H1 (cell line): ENCODE measurements around the gene TCEA3. TPM values are rescaled to one million over a fixed set of nuclear protein-coding genes. Genes with fewer than 3 reads are reported as not detected.

Experiments
- CTCF ChIA-PET: fragments of 300-600 bp; sonication (Branson Sonifier 250); formaldehyde crosslinking; loops from one replicate; lab custom pipeline; 2021; ENCODE audit not compliant: partially characterized antibody; lab: Charles Lee
- POLR2A ChIA-PET: fragments of 300-600 bp; sonication (Branson Sonifier 250); formaldehyde crosslinking; loops from one replicate; lab custom pipeline; 2021; ENCODE audit warnings: inconsistent platforms; ENCODE audit not compliant: partially characterized antibody; lab: Charles Lee
- DNase-seq, 2 experiments: peaks; one replicate each; pipeline versions ENCODE4 v3.0.0 to v3.0.0-alpha.2; 2010 to 2022; ENCODE audit warnings: low spot score in 2 of 2, low read depth in 1 of 2, mixed read lengths in 1 of 2
- FAIRE-seq: peaks from 2 replicates; lab custom pipeline; 2011; peaks lifted over from hg19 to GRCh38; lab: Jason Lieb, UNC
- H2AFZ ChIP-seq: 2 replicates; pipeline ENCODE4 v1.8.1; 2012; ENCODE audit warnings: low read length, inconsistent platforms
- H2AK5ac ChIP-seq: 2 replicates; pipeline ENCODE4 v1.6.1; 2013; ENCODE audit warnings: low read depth, low read length
- H2BK120ac ChIP-seq: replicated peaks from 2 replicates; pipeline ENCODE3; 2013; ENCODE audit warnings: low read depth, low read length, inconsistent platforms
- H2BK12ac ChIP-seq: 2 replicates; pipeline ENCODE4 v1.6.1; 2013; ENCODE audit warnings: low read depth, low read length
- H2BK15ac ChIP-seq: 2 replicates; pipeline ENCODE4 v1.6.1; 2013; ENCODE audit warnings: low read length
- H2BK20ac ChIP-seq: 2 replicates; pipeline ENCODE4 v1.6.1; 2013; ENCODE audit warnings: low read length
- H2BK5ac ChIP-seq: 2 replicates; pipeline ENCODE4 v1.6.1; 2013; ENCODE audit warnings: low read depth, low read length
- H3K14ac ChIP-seq: 2 replicates; pipeline ENCODE4 v1.6.1; 2013; ENCODE audit warnings: inconsistent platforms; ENCODE audit not compliant: insufficient read length
- H3K18ac ChIP-seq: 2 replicates; pipeline ENCODE4 v1.6.1; 2013; ENCODE audit warnings: low read length; ENCODE audit errors: extremely low read depth
- H3K23ac ChIP-seq: 2 replicates; pipeline ENCODE4 v1.6.1; 2013; ENCODE audit warnings: inconsistent platforms; ENCODE audit not compliant: insufficient read length
- H3K23me2 ChIP-seq: 2 replicates; pipeline ENCODE4 v1.6.1; 2013; ENCODE audit warnings: low read depth, low read length
- H3K27ac ChIP-seq: 2 replicates; pipeline ENCODE4 v1.6.1; 2011; ENCODE audit warnings: low read depth, low read length, inconsistent platforms
- H3K27me3 ChIP-seq, 4 experiments: replicated peaks in 1 of 4; 1 replicate in 1 of 4; 2 replicates in 3 of 4; pipeline versions ENCODE4 v1.6.1 to v1.8.1; 2011 to 2013; ENCODE audit warnings: low read length in 3 of 4, mild to moderate bottlenecking in 3 of 4, inconsistent platforms in 2 of 4, mixed read lengths in 2 of 4, moderate library complexity in 1 of 4; ENCODE audit not compliant: control insufficient read depth in 3 of 4, insufficient read depth in 3 of 4; ENCODE audit errors: extremely low read depth in 1 of 4
- H3K36me3 ChIP-seq, 4 experiments: 2 replicates each; pipeline versions ENCODE4 v1.6.1 to v1.8.1; 2011 to 2013; ENCODE audit warnings: mild to moderate bottlenecking in 4 of 4, low read length in 3 of 4, moderate library complexity in 2 of 4, control low read depth in 1 of 4, inconsistent platforms in 1 of 4; ENCODE audit not compliant: insufficient read depth in 4 of 4, control insufficient read depth in 2 of 4
- H3K4ac ChIP-seq: replicated peaks from 2 replicates; pipeline ENCODE3; 2013; ENCODE audit warnings: low read length, low read depth, mixed read lengths, inconsistent platforms; ENCODE audit not compliant: insufficient read length
- H3K4me1 ChIP-seq, 4 experiments: replicated peaks in 1 of 4; 1 replicate in 1 of 4; 2 replicates in 3 of 4; pipeline versions ENCODE4 v1.6.1 to v1.8.1; 2011 to 2013; ENCODE audit warnings: low read length in 3 of 4, inconsistent platforms in 2 of 4, mixed read lengths in 1 of 4; ENCODE audit not compliant: insufficient read depth in 4 of 4, control insufficient read depth in 3 of 4
- H3K4me2 ChIP-seq, 2 experiments: 2 replicates each; pipeline versions ENCODE4 v1.6.1 to v1.8.1; 2011 to 2013; ENCODE audit warnings: low read depth in 2 of 2, low read length in 2 of 2, control low read depth in 1 of 2, inconsistent platforms in 1 of 2, mild to moderate bottlenecking in 1 of 2; ENCODE audit not compliant: insufficient read depth in 1 of 2
- H3K4me3 ChIP-seq, 4 experiments: fragments of 200-600, 300-600 bp in 1 of 4; sonication (generic), shearing (Covaris generic), sonication (Bioruptor Twin) in 1 of 4; 2 replicates each; pipeline versions ENCODE4 v1.5.1 to v1.8.1; 2011 to 2016; ENCODE audit warnings: low read length in 4 of 4, low read depth in 3 of 4, control low read depth in 2 of 4, inconsistent platforms in 2 of 4, mild to moderate bottlenecking in 2 of 4, mixed read lengths in 1 of 4, moderate library complexity in 1 of 4; ENCODE audit not compliant: insufficient read depth in 2 of 4; ENCODE audit errors: extremely low read depth in 1 of 4
- H3K56ac ChIP-seq: replicated peaks from 2 replicates; pipeline ENCODE3; 2013; ENCODE audit warnings: low read depth, mild to moderate bottlenecking, mixed read lengths, low read length, inconsistent platforms; ENCODE audit not compliant: insufficient read length
- H3K79me1 ChIP-seq: 2 replicates; pipeline ENCODE4 v1.6.1; 2013; ENCODE audit warnings: low read depth, low read length, control low read depth
- H3K79me2 ChIP-seq, 2 experiments: 2 replicates each; pipeline versions ENCODE4 v1.6.1 to v1.8.1; 2012 to 2013; ENCODE audit warnings: low read length in 2 of 2, mild to moderate bottlenecking in 2 of 2, inconsistent platforms in 1 of 2; ENCODE audit not compliant: insufficient read depth in 2 of 2, control insufficient read depth in 1 of 2
- H3K9ac ChIP-seq, 4 experiments: replicated peaks in 1 of 4; 1 replicate in 1 of 4; 2 replicates in 3 of 4; pipeline versions ENCODE4 v1.6.1 to v1.8.1; 2011 to 2013; ENCODE audit warnings: low read depth in 3 of 4, low read length in 3 of 4, control low read depth in 2 of 4, mild to moderate bottlenecking in 2 of 4, moderate library complexity in 2 of 4, inconsistent platforms in 1 of 4; ENCODE audit errors: extremely low read depth in 1 of 4
- H3K9me3 ChIP-seq, 2 experiments: 2 replicates each; pipeline versions ENCODE4 v1.6.1 to v1.8.1; 2012 to 2013; ENCODE audit warnings: mild to moderate bottlenecking in 2 of 2, moderate library complexity in 2 of 2, control low read depth in 1 of 2, inconsistent platforms in 1 of 2, low read depth in 1 of 2, low read length in 1 of 2, mixed read lengths in 1 of 2; ENCODE audit not compliant: insufficient read depth in 2 of 2
- H4K20me1 ChIP-seq, 2 experiments: replicated peaks in 1 of 2; 2 replicates each; pipeline versions ENCODE3 to v1.8.1; 2011 to 2013; ENCODE audit warnings: inconsistent platforms in 2 of 2, low read length in 2 of 2, mild to moderate bottlenecking in 1 of 2; ENCODE audit not compliant: insufficient read depth in 2 of 2, control insufficient read depth in 1 of 2
- H4K5ac ChIP-seq: 2 replicates; pipeline ENCODE4 v1.6.1; 2013; ENCODE audit warnings: low read length, low read depth, mixed read lengths, inconsistent platforms; ENCODE audit not compliant: insufficient read length
- H4K8ac ChIP-seq: 2 replicates; pipeline ENCODE4 v1.8.0; 2013; ENCODE audit warnings: mild to moderate bottlenecking, moderate library complexity, low read length, inconsistent platforms; ENCODE audit not compliant: insufficient read depth; ENCODE audit errors: extremely low read depth
- H4K91ac ChIP-seq: replicated peaks from 2 replicates; pipeline ENCODE3; 2013; ENCODE audit warnings: low read length, mixed read lengths, inconsistent platforms; ENCODE audit not compliant: insufficient read length
- EZH2 ChIP-seq: fragments of 200-600 bp; sonication (generic); IDR thresholded peaks from 2 replicates; pipeline ENCODE4 v1.7.1; 2012; ENCODE audit warnings: low read depth, mild to moderate bottlenecking, moderate library complexity, low read length, inconsistent platforms; ENCODE audit not compliant: severe bottlenecking
- SIN3A ChIP-seq, 2 experiments: IDR thresholded peaks in 1 of 2; conservative IDR thresholded peaks in 1 of 2; 2 replicates each; pipeline ENCODE4 v1.6.1; 2011 to 2012; ENCODE audit warnings: low read length in 2 of 2, improper control_type of control experiment in 1 of 2, low read depth in 1 of 2, mild to moderate bottlenecking in 1 of 2
- WGBS, 2 experiments: shearing (Covaris generic) in 1 of 2; methylation state at CpG; one replicate each; pipeline versions ENCODE4 v1.1.6 to v1.1.7; 2013 to 2015; ENCODE audit warnings: low lambda C conversion rate in 2 of 2, mixed read lengths in 2 of 2, inconsistent platforms in 1 of 2, low coverage in 1 of 2, missing lambda C conversion rate in 1 of 2; ENCODE audit not compliant: insufficient replicate concordance in 2 of 2, insufficient coverage in 1 of 2, insufficient read length in 1 of 2; ENCODE audit errors: extremely low coverage in 1 of 2, missing lambda C conversion rate in 1 of 2; 5-methylcytosine and 5-hydroxymethylcytosine counted together
- polyA plus RNA-seq, 7 experiments: library from polyadenylated mRNA; depleted of rRNA in 3 of 7; stranded (reverse) in 5 of 7; unstranded in 2 of 7; fragments of >200 nt in 5 of 7; fragments of 200-250 nt in 2 of 7; gene quantifications; 1 replicate in 5 of 7; 2 replicates in 1 of 7; 4 replicates in 1 of 7; pipeline versions ENCODE4 v1.2.1 to v1.2.3, GENCODE V29; 2011 to 2013; ENCODE audit warnings: missing spikeins in 2 of 7, mixed read lengths in 2 of 7
- total RNA-seq: library from RNA; stranded (reverse); fragmentation: NEBNext Ultra II Directional; extraction: Animal tissue kit (Norgen Biotek cat#: 25700); gene quantifications from 2 replicates; pipeline ENCODE4 v1.2.1, GENCODE V29; 2021

Gene TCEA3
- total and polyA plus RNA-seq, 2 of the 8 experiments (the other 6 are each of a cell fraction or from before 2014, with no cell fraction given): 0.08 TPM; not detected in 1

DNA sequence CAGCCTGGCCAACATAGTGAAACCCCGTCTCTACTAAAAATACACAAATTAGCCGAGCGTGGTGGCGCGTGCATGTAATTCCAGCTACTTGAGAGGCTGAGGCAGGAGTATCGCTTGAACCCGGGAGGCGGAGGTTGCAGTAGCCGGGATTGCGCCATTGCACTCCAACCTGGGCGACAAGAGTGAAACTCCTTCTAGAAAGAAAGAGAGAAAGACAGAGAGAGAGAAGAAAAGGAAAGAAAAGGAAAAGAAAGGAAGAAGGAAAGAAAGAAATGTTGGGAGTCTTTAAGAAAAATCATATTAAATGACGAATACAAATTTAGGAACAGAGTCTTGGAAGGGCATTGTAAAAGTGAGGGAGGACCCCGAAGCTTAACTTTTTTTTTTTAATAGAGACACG, 78.6 kb downstream of the TCEA3 start:
- no peak overlapping the region for H3K9ac ChIP-seq
- TF ChIP-seq EZH2 (no peak), SIN3A (conservative IDR thresholded peaks at IDR 0.05 in 1 of 2, IDR thresholded peaks at IDR 0.05 in 1 of 2; ENCODE audit: low read depth in 1 of 2, low read length in 2 of 2) (no peak)
- peaks cover 23 to 29% of the 10 kb centered on the region in 2 experiments for H3K79me2 ChIP-seq
- no peak overlapping the region for H2BK12ac ChIP-seq
- no peak overlapping the region for H4K91ac ChIP-seq
- H3K4me2 ChIP-seq: no peak overlapping the region; a peak in 1 of 4 replicates
- H3K4me3 ChIP-seq: no peak overlapping the region
- H3K27me3 ChIP-seq: peaks cover 11 to 43% (median 25%) of the 10 kb centered on the region in 4 experiments
- H3K27ac ChIP-seq: no peak overlapping the region
- no peak for DNase-seq
- POLR2A ChIA-PET: interaction anchor here (1.1 kb wide), 1 partner anchor 114 kb away, joined by 3 read pairs; no protein-coding TSS in a partner anchor
- no peaks in the 10 kb centered on the region for H3K36me3 ChIP-seq
- H3K9me3 ChIP-seq: no peaks in the 10 kb centered on the region
- no peaks in the 10 kb centered on the region for H3K79me1 ChIP-seq
- H3K4me1 ChIP-seq: peaks cover 0 to 8% (median 3%) of the 10 kb centered on the region in 4 experiments; a peak in 1 of 7 replicates
- no peak overlapping the region for H3K56ac ChIP-seq
- 94% methylated on average over 14 of the region's 14 CpGs; no CpG with 5 or more reads in 1 of the 2 experiments for WGBS, 2 experiments
- no peak for FAIRE-seq
- H4K8ac ChIP-seq: no peak overlapping the region
- no peak overlapping the region for H4K5ac ChIP-seq
- no peak overlapping the region for H2BK5ac ChIP-seq
- no peak overlapping the region for H3K18ac ChIP-seq
- no peak overlapping the region for H3K14ac ChIP-seq
- H2AK5ac ChIP-seq: no peak overlapping the region
- H2BK15ac ChIP-seq: no peak overlapping the region
- H2BK20ac ChIP-seq: no peak overlapping the region
- no peak overlapping the region for H2AFZ ChIP-seq
- peaks cover 9 to 17% of the 10 kb centered on the region in 2 experiments for H4K20me1 ChIP-seq
- no peak overlapping the region for H3K23ac ChIP-seq
- no peak overlapping the region for H3K4ac ChIP-seq
- no peak overlapping the region for H2BK120ac ChIP-seq
- H3K23me2 ChIP-seq: peaks cover 8% of the 10 kb centered on the region
- CTCF ChIA-PET: interaction anchor here (0.6 to 1.5 kb wide), 5 partner anchors 58 to 291 kb away, joined by 3 to 5 read pairs (median 4); no protein-coding TSS in a partner anchor
